ENCODE data around the gene SRC. TPM values are rescaled to one million over a fixed set of nuclear protein-coding genes. Genes with fewer than 3 reads are reported as not detected.
A peak's percentile ranks its signal among the peaks of the same experiment; 100 is the strongest.

SRC gene
- total RNA-seq, 1 experiment from 2014 or later, result 23.3 TPM

- no peaks in the 10 kb centered on the region for H3K9me3 ChIP-seq (ENCODE audit: low read depth, low read length, poor library complexity, severe bottlenecking)
- CTCF ChIA-PET, result no interaction called here
- no peak for DNase-seq (ENCODE audit: low spot score)
- no peaks in the 10 kb centered on the region for H3K27me3 ChIP-seq (replicated peaks; ENCODE audit: insufficient read depth, low read depth, low read length, poor library complexity)
- H3K4me1 ChIP-seq (ENCODE audit: insufficient read depth, low read length, poor library complexity, severe bottlenecking), result peaks cover 30% of the 10 kb centered on the region
- TF ChIP-seq CTCF (conservative IDR thresholded peaks at IDR 0.05; ENCODE audit: low read depth, low read length), result no peak
- no peak for TF ChIP-seq EZH2 (IDR thresholded peaks at IDR 0.05; ENCODE audit: borderline replicate concordance, low read depth, low read length, poor library complexity, severe bottlenecking)
- POLR2A ChIA-PET (ENCODE audit: low non-redundant PET), result no interaction called here
- intact Hi-C loops (cut with micrococcal nuclease; ENCODE audit: unreplicated experiment), result no loop called here
- H3K4me3 ChIP-seq (ENCODE audit: low read depth, low read length, poor library complexity, severe bottlenecking), result no peak overlapping the region
- no peaks in the 10 kb centered on the region for H3K36me3 ChIP-seq (ENCODE audit: insufficient read depth, low read length, poor library complexity, severe bottlenecking)
- BruUV-seq (replicated peaks), result no TSS peak
- H3K27ac ChIP-seq (ENCODE audit: low read depth, low read length, poor library complexity, severe bottlenecking), result peak overlapping the region; percentile 30
These were observed 48.1 kb downstream of the SRC start for GRCh38 chr20:37393863-37394542.

- intact Hi-C loops (cut with micrococcal nuclease; ENCODE audit: unreplicated experiment), result no loop called here
These were observed 48.8 kb downstream of the SRC start for GRCh38 chr20:37394543-37395409.

GRCh38 chr20:37395410-37395797 lies 49.5 kb downstream of the SRC start:
- ChIA-PET CTCF (no interaction called here), POLR2A (ENCODE audit: low non-redundant PET) (no interaction called here)
- peaks cover 30% of the 10 kb centered on the region for H3K4me1 ChIP-seq (ENCODE audit: insufficient read depth, low read length, poor library complexity, severe bottlenecking)
- intact Hi-C loops (cut with micrococcal nuclease; ENCODE audit: unreplicated experiment), result no loop called here
- TF ChIP-seq CTCF (conservative IDR thresholded peaks at IDR 0.05; ENCODE audit: low read depth, low read length) (no peak), EZH2 (IDR thresholded peaks at IDR 0.05; ENCODE audit: borderline replicate concordance, low read depth, low read length, poor library complexity, severe bottlenecking) (no peak)
- H3K27ac ChIP-seq (ENCODE audit: low read depth, low read length, poor library complexity, severe bottlenecking), result peak overlapping the region; percentile 4
- BruUV-seq (replicated peaks), result no TSS peak
- no peak overlapping the region for H3K4me3 ChIP-seq (ENCODE audit: low read depth, low read length, poor library complexity, severe bottlenecking)
- no peaks in the 10 kb centered on the region for H3K36me3 ChIP-seq (ENCODE audit: insufficient read depth, low read length, poor library complexity, severe bottlenecking)
- H3K9me3 ChIP-seq (ENCODE audit: low read depth, low read length, poor library complexity, severe bottlenecking), result no peaks in the 10 kb centered on the region
- no peaks in the 10 kb centered on the region for H3K27me3 ChIP-seq (replicated peaks; ENCODE audit: insufficient read depth, low read depth, low read length, poor library complexity)
- no peak for DNase-seq (ENCODE audit: low spot score)

More at GRCh38 chr20:37394543-37395409, 48.8 kb downstream of the SRC start:
- peak; percentile 76 for DNase-seq (ENCODE audit: low spot score)
- Histone ChIP-seq H3K27me3 (replicated peaks; ENCODE audit: insufficient read depth, low read depth, low read length, poor library complexity) (no peaks in the 10 kb centered on the region), H3K4me3 (ENCODE audit: low read depth, low read length, poor library complexity, severe bottlenecking) (no peak overlapping the region), H3K36me3 (ENCODE audit: insufficient read depth, low read length, poor library complexity, severe bottlenecking) (no peaks in the 10 kb centered on the region), H3K27ac (ENCODE audit: low read depth, low read length, poor library complexity, severe bottlenecking) (peak overlapping the region; percentile 30), H3K4me1 (ENCODE audit: insufficient read depth, low read length, poor library complexity, severe bottlenecking) (peaks cover 30% of the 10 kb centered on the region), H3K9me3 (ENCODE audit: low read depth, low read length, poor library complexity, severe bottlenecking) (no peaks in the 10 kb centered on the region)
- POLR2A ChIA-PET (ENCODE audit: low non-redundant PET), result no interaction called here
- CTCF ChIA-PET, result no interaction called here
- no TSS peak for BruUV-seq (replicated peaks)
- TF ChIP-seq EZH2 (IDR thresholded peaks at IDR 0.05; ENCODE audit: borderline replicate concordance, low read depth, low read length, poor library complexity, severe bottlenecking), result no peak
- TF ChIP-seq CTCF (conservative IDR thresholded peaks at IDR 0.05; ENCODE audit: low read depth, low read length), result no peak

All from A673 (cell line).